GM19324 (cell line): ENCODE measurements around the gene CRYL1.

ENCODE experiments used
- ATAC-seq: cut with Tn5 transposase; IDR thresholded peaks from one replicate; pipeline ENCODE4 v1.9.1; 2021; ENCODE audit warnings: mild to moderate bottlenecking, moderate library complexity; ENCODE audit not compliant: unreplicated experiment, low FRiP score

Gene CRYL1

DNA sequence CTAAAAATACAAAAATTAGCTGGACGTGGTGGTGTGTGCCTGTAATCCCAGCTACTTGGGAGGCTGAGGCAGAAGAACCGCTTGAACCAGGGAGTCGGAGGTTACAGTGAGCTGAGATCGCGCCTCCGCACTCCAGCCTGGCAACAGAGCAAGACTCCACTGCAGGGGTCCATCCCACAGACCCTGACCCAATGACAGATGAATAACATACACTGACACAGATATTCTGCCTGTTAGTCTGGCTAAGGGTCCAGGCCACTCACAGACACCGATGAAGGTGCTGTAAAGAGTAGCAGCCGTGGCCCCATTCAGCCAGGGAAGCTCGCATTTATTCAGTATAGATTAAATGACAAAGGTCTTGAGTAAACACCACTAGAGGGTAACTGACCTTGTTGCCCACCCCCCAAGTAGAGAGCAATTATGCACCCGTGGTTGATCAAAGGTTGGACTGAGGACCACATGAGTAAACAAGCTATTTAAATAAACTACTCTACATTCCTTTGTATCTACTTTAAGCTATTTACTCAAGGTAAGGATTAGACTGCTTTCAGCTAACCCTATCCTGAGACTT is 8.5 kb upstream of the CRYL1 start:
- no peak for ATAC-seq

GRCh38 chr13:20528452-20528851 is 2.8 kb upstream of the CRYL1 start:
- no peak for ATAC-seq

DNA sequence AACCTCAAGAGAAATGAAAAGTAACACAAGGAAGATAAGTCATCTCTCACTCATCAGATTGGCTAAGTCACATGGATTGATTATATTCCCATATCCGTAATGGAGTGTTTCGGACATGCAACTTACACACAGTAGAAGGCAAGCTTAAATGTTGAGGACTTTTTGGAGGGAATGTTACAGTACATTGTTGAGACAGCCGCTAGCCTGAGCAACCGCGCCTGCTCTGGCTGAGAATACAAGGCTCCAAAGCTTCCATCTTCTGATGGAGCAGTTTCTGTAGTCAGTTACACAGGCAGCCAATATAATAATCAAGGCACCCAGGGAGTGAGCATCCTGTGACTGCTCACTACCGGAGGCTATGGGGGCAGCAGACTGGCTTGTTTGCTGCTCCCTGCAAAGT is 1.0 kb upstream of the CRYL1 start:
- ATAC-seq: no peak

GRCh38 chr13:20525144-20525600 is 485 bp downstream of the CRYL1 start:
- ATAC-seq: peak; percentile 39

- no peak for ATAC-seq
Observed at GRCh38 chr13:20521364-20522115, 4.1 kb downstream of the CRYL1 start.

DNA sequence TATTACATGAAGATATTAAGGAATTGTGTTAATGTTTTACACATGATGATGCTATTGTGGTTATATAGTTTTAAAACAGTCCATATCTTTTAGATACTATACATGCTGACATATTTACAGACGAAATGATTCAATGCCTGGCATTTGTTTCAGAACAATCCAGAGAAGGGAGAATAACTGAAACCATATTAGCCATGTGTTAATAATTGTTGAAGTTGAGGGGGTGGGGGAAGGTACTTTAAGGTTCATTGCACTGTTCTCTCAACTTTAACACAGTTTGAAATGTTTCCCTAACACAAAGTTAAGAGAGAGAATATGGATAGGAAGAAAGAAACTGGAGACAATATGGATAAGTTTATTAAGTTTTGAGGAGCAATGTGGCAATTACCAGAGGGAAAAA is 5.8 kb downstream of the CRYL1 start:
- no peak for ATAC-seq

GRCh38 chr13:20518660-20519100 is 7.0 kb downstream of the CRYL1 start:
- ATAC-seq: no peak

DNA sequence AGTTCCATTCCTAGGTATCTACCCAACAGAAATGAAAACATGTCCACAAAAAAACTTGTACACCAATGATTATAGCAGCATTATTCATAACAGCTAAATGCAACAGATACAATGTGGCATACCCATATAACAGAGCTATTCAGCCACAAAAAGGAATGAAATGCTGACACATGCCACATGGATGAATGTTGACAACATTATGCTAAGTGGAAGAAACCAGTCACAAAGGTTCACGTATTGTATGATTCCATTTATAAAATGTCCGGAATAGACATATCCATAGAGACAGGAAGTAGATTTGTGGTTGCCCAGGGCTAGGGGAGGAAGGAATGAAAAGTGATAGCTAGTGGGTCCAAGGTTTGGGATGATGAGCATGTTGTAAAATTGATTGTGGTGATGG is 10.8 kb downstream of the CRYL1 start:
- no peak for ATAC-seq

DNA sequence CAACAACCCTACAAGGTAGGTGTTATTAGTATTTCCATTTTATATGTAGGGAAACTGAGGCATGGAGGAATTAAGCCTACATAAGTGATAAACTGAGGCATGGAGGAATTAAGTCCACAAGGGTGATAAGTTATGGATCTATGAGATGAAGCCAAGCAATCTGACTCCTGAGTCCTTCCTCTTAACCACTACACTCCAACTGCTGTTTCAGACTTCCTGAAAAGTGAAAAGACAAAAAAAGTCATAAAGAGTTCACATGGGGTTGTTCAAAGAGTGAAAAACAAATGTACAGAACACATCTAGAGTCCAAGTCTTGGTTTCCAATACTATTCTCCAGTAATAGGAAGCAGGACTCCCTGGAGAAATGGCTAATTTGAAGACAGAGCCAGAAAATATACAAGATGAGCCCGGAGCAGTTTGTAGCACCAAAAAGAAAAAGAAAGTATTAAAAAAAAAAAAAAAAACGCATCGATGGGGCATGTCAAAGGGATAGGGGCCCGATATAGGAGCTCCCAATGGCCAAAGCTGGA is 12.1 kb downstream of the CRYL1 start:
- ATAC-seq: no peak

- no peak for ATAC-seq
Observed at GRCh38 chr13:20512042-20512683, 13.5 kb downstream of the CRYL1 start.

DNA sequence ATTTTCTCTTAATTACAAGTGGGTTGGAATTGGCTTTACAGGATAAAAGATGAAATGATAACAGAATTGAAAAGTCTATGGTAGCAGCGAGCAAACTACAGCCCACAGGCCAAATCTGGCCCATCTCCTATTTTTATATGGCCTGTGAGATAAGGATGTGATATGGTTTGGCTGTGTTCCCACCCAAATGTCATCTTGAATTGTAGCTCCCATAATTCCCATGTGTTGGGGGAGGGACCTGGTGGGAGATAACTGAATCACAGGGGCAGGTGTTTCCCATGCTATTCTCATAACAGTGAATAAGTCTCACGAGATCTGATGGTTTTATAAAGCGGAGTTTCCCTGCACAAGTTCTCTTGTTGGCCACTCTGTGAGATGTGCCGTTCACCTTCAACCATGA is 19.0 kb downstream of the CRYL1 start:
- ATAC-seq: no peak

GRCh38 chr13:20505405-20506366 is 20.0 kb downstream of the CRYL1 start:
- no peak for ATAC-seq

- ATAC-seq: no peak
Observed at GRCh38 chr13:20503088-20504083, 22.3 kb downstream of the CRYL1 start.

DNA sequence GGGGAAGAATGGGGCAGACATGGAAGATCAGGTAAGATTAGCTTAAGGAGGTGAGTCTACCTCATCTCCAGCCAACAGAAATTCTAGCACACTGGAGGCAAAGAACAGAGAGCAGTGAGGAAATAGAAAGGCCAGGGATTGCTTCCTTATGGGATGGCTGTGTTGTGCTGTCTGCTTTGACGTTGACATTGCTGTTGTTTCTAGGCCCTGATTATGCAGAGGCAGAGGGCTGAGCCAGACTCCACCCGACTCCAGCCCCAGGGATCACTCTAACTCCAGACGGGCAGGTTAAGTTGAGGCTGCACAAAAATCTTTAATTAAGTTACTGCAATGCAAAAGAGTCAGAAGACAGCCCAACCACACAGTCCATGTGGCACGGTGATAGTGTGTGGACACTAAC is 24.1 kb downstream of the CRYL1 start:
- no peak for ATAC-seq

DNA sequence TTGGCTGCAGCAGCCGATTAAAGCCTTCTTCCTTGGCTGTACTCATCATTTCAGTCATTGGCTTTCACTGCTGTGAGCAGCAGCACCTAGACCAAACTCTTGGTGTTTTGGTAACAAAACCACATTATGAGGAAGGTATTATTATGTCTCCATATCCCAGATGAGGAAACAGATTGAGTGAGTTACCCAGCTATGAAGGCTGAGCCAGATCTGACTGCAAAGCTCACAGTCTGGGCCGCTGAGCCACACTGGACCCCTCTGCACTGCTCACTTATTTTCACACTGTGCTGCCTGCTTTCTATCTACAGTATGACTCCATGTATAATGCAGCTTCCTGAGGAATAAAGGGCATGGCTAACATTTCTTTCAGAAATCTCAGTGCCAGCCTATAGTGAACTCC is 24.5 kb downstream of the CRYL1 start:
- no peak for ATAC-seq

DNA sequence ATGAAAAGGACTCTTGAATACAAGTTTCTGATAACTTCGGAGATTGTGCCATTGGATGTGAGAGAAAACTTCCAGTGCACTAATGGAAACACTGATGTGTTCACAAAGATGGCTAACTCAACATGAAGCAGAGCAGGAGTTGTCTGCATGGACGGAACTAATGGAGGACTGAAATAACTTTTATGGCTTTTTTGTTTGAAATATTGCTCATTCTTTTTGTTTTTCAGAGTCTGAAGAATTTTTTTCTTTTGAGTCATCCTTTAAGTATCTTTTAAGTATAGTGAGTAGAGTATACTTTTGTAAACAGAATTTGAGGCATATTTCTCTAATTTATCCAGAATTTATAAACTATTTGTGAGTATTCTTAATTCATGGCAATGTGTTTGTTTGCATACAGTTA is 25.7 kb downstream of the CRYL1 start:
- no peak for ATAC-seq

- ATAC-seq: no peak
Observed at GRCh38 chr13:20498659-20499058, 27.0 kb downstream of the CRYL1 start.

- no peak for ATAC-seq
Observed at GRCh38 chr13:20498129-20498528, 27.5 kb downstream of the CRYL1 start.
